GM18526 (cell line): ENCODE measurements around the gene CS.
A peak's percentile ranks its signal among the peaks of the same experiment; 100 is the strongest.

Source experiments
- POLR2A ChIP-seq: IDR thresholded peaks from 3 replicates; pipeline ENCODE4 v1.6.1; 2011; ENCODE audit not compliant: insufficient read length; ENCODE audit errors: extremely low read depth

CS gene

DNA sequence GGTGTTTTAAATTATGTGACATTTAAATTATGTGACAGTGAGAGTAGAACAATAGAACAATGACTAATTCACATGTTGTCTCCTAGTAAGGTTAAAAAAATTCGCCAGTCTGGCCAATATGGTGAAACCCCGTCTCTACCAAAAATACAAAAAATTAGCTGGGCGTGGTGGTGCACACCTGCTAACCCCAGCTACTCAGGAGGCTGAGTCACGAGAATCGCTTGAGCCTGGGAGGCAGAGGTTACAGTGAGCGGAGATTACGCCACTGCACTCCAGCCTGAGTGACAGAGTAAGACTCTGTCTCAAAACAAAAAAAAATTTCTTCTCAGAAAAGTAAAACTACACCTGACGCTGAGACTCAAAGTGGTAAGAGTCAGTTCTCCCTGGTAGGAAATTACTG, 2.7 kb downstream of the CS start:
- TF ChIP-seq POLR2A: no peak

DNA sequence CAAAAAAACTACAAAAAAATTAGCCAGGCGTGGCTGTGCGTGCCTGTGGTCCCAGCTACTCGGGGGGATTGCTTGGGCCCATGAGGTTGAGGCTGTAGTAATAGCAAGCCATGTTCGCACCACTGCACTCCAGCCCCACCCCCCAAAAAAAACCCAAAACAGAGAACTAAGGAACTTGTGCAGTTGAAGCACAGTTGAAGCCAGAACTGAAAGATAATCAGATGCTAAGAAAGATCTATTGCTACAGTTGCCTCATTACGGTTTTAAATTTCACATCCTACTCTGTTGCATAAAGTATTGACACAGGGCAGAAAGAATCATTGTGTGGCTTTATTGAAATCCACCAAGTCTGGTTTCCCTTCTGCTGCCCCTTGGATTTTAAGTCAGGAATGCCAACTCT, 3.8 kb downstream of the CS start:
- TF ChIP-seq POLR2A: no peak

DNA sequence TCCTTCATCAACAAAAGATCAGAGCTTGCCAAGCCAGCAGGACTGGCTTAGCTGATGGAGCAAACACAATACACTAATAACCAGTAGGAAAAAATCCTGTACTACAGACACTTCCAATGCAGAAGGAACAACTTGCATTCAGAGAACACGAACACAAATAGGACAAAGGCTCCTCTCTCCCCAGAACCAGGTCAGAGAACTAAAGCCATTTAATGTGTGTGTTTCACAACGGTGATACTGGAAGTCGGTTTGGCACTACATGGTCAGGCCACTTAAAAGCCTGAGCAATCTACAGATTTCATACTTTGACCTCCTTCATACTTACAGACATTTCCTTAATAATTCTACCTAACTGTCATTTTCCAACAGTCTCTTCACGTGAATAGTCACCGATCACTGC, 6.3 kb downstream of the CS start:
- TF ChIP-seq POLR2A: no peak

DNA sequence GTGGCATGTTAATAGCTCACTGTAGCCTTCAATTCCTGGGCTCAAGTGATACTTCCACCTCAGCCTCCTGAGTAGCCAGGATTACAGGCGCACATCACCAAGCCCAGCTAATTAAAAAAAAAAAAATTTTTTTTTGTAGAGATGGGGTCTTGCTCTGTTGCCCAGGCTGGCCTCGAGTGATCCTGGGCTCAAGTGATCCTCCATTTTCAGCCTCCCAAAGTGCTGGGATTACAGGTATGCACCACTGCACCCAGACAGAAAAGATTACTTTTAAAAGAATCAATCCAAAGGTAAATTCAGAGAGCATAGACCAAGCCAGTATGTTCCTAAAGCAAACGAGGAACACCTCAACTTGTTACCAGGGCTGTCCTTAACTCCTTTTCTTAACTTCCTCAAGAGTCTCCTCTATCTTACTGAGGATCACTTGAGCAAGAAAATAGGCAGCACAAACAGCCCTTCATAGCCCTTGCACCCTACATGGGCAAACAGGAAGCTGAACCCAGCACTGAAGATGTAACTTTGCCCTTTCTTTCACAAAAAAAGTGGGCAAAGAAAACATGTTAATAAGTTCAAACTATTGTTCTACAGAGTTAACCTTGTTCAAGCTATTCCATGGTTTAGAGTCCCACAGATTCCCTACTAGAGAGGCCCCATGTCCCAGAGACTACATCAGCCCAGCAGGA, 11.3 kb downstream of the CS start:
- no peak for TF ChIP-seq POLR2A

DNA sequence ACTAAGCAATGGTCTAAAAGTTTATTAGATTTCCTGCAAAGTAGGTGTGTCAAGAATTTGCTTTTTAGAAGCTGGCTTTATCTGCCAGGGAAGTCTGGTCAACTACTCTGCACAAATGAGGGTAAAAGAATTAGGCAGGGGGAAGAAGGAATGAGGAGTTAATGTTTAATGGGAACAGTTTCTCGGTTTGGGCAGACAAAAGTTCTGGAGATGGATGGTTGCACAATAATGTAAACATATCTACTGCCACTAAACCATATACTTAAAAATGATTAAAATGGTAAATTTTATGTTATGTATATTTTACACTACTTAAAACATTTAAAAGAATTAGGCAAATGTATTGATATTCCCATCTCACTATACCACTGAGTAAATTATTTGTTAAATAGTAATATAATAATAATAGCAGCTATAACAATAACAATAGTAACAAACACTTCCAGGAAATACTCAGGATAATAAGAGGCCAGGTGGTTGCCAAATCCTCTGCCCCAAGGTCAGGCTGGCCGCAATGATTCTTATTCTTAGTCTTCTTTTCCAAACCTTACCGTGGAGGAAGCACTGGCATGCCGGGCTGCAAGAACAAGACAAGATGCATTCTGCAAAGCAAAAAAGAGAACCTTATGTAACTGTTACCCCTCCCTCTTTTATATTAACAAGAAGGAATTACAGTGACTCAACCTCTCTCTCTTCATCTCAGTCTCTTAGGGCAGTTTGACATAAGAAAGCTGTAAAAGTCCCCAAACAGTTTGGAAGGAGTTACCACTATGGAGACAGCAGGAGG, 13.9 kb downstream of the CS start:
- no peak for TF ChIP-seq POLR2A

DNA sequence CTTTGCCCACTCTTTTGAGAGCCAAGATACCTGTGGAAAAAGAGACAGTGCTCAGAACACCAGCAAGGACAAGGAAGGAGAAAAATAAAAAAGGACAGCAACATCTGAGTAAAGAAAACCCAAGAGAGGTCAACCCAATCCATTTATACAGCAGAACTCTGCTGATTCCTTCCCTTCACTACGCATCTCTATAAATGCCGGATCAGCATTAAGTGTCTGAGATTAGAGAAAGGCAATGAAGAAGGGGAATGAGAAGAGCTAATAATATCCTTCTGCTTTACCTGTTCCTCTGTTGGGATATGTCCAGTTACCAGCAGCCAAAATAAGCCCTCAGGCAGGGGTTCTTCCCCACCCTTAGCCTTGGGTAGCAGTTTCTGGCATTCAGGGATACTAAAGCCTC, 17.6 kb downstream of the CS start:
- no peak for TF ChIP-seq POLR2A

DNA sequence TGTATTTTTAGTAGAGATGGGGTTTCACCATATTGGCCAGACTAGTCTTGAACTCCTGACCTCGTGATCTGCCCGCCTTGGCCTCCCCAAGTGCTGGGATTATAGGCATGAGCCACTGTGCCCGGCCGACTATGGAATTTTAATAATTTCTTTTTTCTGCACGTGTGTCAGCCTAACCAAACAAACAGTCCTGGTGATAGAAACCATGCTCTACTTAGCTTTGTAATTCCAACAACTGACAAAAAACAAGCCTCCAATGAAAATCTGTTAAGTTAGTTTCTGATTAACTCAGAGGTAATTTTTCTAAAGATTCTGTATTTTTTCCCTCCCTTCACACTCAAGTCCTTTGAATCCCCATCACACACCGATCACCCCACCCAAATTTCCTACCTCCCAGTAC, 18.1 kb downstream of the CS start:
- no peak for TF ChIP-seq POLR2A

DNA sequence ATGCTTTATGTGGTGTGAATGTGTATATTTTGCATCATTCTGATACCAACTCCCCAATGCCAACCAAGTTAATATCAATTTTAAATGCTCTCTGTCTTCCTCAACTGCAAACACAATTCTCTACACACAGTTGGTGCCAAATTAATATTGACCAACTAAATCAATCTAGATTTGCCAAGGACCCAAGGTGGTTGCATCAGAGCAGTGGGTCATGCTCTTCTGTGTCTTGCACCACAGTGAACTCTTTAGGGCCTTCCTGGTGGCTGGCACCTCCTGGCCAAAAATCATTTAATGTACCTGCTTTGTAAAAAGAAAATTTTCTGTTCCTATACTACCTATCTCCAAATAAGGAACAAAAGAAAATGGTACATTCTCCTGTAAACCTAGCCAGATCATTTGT, 19.3 kb downstream of the CS start:
- TF ChIP-seq POLR2A: no peak

DNA sequence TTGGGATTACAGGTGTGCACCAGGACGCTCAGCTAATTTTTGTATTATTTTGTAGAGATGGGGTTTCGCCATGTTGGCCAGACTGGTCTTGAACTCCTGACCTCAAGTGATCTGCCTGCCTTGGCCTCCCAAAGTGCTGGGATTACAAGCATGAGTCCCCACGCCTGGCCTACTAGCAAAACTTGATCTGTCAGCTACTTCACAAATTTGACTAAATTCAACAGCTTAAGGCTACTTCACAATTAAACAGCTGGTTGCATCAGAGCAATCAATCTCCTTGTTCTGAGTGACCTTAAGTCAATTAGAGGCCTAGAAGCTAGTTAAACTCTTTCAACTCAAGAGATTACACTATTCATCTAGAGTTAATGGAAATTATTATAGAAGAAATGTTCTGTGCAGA, 21.2 kb downstream of the CS start:
- TF ChIP-seq POLR2A: no peak

DNA sequence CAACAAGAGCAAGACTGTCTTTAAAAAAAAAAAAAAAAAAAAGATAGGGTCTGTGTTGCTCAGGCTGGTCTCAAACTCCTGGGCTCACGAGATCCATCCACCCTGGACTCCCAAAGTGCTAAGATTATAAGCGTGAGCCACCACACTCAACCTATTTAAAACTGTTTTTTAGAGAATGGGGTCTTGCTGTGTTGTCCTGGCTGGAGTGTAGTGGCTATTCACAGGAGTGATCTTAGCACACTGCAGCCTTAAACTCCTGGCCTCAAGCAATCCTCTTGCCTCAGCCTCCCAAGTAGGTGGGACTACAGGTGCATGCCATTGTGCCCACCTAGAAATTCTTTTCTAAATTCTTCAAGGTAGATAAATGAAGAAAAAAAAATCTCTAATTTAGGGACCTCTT, 25.8 kb downstream of the CS start:
- no peak for TF ChIP-seq POLR2A

DNA sequence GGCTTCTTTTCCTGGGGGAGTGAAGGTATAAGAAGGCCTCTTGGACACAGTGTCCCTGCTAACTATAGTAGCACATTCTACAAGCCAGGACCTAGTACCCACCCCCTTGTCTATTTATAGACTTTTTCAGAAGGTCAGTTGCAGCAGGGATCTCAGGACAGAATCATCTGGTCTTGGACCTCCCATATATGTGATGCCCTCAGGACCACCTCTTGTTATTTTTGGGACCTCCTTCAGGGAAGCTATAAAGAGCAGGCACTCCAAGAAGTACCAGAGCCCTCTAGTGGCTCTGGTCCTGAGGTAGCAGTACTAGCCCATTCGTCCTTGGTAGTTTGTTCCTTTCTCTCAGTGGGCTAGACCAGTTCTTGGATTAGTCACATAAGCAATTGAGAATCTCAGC, 29.1 kb downstream of the CS start:
- TF ChIP-seq POLR2A: no peak

DNA sequence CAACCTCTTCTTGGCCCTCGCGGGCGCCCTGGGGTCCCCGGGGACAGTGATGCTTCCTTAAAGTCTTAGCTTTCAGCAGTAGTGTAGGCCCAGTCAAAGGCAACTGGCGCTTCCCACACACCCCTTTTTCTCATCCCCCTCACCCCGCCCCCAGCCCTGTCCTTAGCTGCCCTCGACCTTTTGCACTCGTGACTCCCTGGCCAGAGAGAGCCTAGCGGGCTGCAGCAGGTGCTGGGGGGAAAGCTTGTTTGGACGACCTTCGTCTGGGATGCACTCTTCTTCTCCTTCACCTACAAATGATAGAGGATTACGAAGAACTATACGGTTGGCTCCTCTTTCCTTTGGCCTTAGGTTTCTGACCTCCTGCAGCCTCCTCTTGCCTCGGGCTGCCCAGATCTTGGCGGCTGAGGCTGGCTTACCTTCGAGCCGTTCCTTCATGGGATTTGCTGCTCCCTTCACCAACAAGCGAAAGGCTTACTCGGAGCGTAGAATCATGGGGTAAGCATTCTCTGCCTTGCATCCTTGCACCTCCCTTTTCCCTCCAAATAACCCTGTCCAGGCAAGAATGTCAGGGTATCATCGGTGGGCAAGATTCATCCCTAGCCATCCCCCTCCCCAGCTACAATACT, 32.6 kb downstream of the CS start:
- TF ChIP-seq POLR2A: no peak

DNA sequence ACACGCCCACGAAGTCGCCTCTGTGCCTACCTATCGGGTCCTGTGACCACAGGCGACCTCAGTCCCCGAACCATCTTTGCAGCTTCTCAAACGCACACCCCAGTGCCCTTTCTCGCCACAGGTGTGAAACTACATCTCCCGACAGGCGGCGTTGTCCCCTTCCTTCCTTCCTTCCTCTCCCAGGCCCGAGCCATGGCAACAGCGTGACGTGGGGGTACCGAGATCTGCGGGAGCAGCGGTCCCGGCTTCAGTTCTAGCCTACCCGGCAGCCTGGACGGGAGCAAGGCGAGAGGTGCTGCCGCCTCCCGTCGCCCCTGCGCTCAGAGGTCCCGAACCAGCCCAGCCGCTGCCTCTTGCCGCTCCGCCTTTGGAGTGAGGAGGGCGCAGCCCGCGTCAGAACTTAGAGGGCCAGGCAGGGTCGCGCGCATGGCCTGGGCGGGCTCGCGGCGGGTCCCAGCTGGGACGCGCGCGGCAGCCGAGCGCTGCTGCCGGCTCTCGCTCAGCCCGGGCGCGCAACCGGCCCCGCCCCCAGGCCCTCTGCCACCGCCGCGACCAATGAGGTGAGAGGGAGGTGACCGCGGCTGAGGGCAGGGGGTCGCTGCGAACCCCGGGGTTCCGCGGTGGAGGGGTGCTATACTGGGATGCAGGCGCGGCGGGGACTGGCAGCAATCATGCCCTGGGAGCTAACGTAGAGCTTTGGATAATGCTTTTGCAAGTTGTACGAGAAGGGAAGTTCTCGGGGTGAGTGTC, 33.3 kb downstream of the CS start, which contains the start of gene COQ10A:
COQ10A (plus strand) TSS at position 250 of the 750 bp plus-strand sequence; CDS start at position 427, 177 bp downstream.
- TF ChIP-seq POLR2A: peak; percentile 87

DNA sequence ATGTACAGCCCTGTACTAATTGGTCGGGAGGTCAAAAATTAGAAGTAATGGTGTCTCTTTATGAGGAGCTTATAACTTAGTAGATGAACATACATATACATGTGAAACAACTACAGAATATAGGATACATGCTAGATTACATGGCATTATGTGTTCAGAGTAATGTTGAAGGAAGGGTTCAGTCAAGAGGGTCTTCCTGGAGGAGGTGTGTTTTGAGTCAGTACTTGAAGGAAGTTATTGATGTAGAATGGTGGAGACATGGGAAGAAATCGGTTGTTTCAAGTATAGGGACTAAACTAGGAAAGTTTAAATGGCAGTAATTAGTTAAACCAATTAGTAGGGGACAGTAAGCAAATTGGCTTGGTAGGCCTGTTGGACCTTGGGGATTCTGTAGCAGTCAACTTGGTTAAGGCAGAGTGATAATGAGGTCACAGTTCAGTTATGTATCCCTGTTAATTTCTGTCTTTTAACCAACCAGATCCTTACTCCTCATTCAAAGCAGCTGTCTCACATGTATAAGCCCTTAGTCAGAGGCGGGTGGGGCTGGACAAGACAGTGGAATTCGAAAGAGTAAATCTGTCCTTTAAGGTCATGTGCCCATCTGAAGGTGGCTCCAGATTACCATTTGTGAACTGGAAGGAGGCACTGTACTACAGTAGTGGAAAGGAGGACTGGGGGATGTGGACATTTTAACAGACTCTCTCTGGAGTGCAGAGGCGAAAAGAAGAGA, 38.5 kb downstream of the CS start:
- TF ChIP-seq POLR2A: no peak

DNA sequence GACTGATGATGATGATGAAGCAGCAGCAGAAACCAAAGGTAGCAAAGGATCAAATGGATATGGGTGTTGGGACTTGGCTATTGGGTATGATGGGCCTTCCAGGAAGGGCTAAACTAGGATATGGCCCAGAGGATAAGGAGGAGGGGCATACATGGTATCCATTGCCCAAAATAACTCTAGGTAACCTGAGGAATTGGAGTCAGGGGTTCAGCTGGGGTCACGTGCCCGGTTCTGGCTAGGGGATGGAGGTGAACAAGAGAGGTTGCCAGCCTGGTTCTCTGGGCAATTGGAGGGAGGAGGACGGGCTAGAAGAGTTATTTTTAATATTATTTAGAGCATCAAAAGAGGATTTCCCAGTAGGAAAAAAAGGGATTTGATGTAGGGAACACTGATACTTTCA, 39.2 kb downstream of the CS start:
- TF ChIP-seq POLR2A: no peak
